Measurements from ENCODE around the gene TECPR1.

- no peak for TF ChIP-seq CTCF (IDR thresholded peaks at IDR 0.05; ENCODE audit: insufficient read depth, low read length)
- peak; percentile 82 for TF ChIP-seq GABPA (IDR thresholded peaks at IDR 0.05; ENCODE audit: low read depth)
- TF ChIP-seq POLR2AphosphoS5 (IDR thresholded peaks at IDR 0.05; ENCODE audit: low read depth), result no peak
- no peak for TF ChIP-seq REST (IDR thresholded peaks at IDR 0.05; ENCODE audit: insufficient replicate concordance, low read depth)
Observed at GRCh38 chr7:98249106-98249505, 2.9 kb downstream of the TECPR1 start.
